H9 (cell line): Measurements from ENCODE around the gene SHC4. TPM values are rescaled to one million over a fixed set of nuclear protein-coding genes. Genes with fewer than 3 reads are reported as not detected.
A peak's percentile ranks its signal among the peaks of the same experiment; 100 is the strongest.

Source experiments
- DNase-seq: peaks from one replicate; pipeline ENCODE4 v3.0.0-alpha.2; 2017
- H2AFZ ChIP-seq: one replicate; pipeline ENCODE4 v1.6.1; 2013; ENCODE audit warnings: mild to moderate bottlenecking, low read length, control low read depth, moderate library complexity
- H2AK5ac ChIP-seq: 2 replicates; pipeline ENCODE4 v1.6.1; 2013; ENCODE audit warnings: low read length, control low read depth, mixed read lengths; ENCODE audit not compliant: insufficient read length
- H2BK120ac ChIP-seq: one replicate; pipeline ENCODE4 v1.6.1; 2013; ENCODE audit warnings: low read depth, mild to moderate bottlenecking, low read length, control low read depth, inconsistent platforms; ENCODE audit not compliant: poor library complexity, severe bottlenecking
- H2BK12ac ChIP-seq: 2 replicates; pipeline ENCODE4 v1.6.1; 2013; ENCODE audit warnings: low read length, control low read depth, mixed read lengths, low read depth; ENCODE audit not compliant: insufficient read length
- H2BK15ac ChIP-seq: 2 replicates; pipeline ENCODE4 v1.6.1; 2013; ENCODE audit warnings: low read depth, low read length, control low read depth
- H2BK20ac ChIP-seq: one replicate; pipeline ENCODE4 v1.6.1; 2013; ENCODE audit warnings: low read depth, mild to moderate bottlenecking, low read length, control low read depth, inconsistent platforms; ENCODE audit not compliant: poor library complexity, severe bottlenecking
- H2BK5ac ChIP-seq: 2 replicates; pipeline ENCODE4 v1.6.1; 2013; ENCODE audit warnings: low read length, control low read depth, mixed read lengths; ENCODE audit not compliant: insufficient read length
- H3K14ac ChIP-seq: 2 replicates; pipeline ENCODE4 v1.6.1; 2013; ENCODE audit warnings: low read length, control low read depth; ENCODE audit not compliant: insufficient read depth
- H3K18ac ChIP-seq: 2 replicates; pipeline ENCODE4 v1.6.1; 2013; ENCODE audit warnings: low read depth, mild to moderate bottlenecking, mixed read lengths, low read length, control low read depth; ENCODE audit not compliant: insufficient read length
- H3K23ac ChIP-seq: 2 replicates; pipeline ENCODE4 v1.6.1; 2013; ENCODE audit warnings: low read length, control low read depth, mixed read lengths, low read depth; ENCODE audit not compliant: insufficient read length
- H3K23me2 ChIP-seq: 2 replicates; pipeline ENCODE4 v1.6.1; 2013; ENCODE audit warnings: low read depth, mild to moderate bottlenecking, mixed read lengths, low read length, control low read depth; ENCODE audit not compliant: insufficient read length, poor library complexity, severe bottlenecking
- H3K27ac ChIP-seq: 2 replicates; pipeline ENCODE4 v1.5.1; 2013; ENCODE audit warnings: low read length, control low read depth, mixed read lengths, low read depth; ENCODE audit not compliant: insufficient read length
- H3K27me3 ChIP-seq: 2 replicates; pipeline ENCODE4 v1.6.1; 2013; ENCODE audit warnings: low read length, control low read depth, inconsistent platforms; ENCODE audit not compliant: insufficient read depth
- H3K4ac ChIP-seq: 2 replicates; pipeline ENCODE4 v1.6.1; 2013; ENCODE audit warnings: low read depth, mild to moderate bottlenecking, control low read depth, inconsistent platforms, low read length, moderate library complexity
- H3K4me1 ChIP-seq: 2 replicates; pipeline ENCODE4 v1.6.1; 2013; ENCODE audit warnings: low read length, control low read depth, inconsistent platforms; ENCODE audit not compliant: insufficient read depth
- H3K4me2 ChIP-seq: 2 replicates; pipeline ENCODE4 v1.6.1; 2013; ENCODE audit warnings: low read length, control low read depth, mixed read lengths; ENCODE audit not compliant: insufficient read length, insufficient read depth
- H3K56ac ChIP-seq: 2 replicates; pipeline ENCODE4 v1.6.1; 2013; ENCODE audit warnings: low read depth, mild to moderate bottlenecking, mixed read lengths, low read length, control low read depth; ENCODE audit not compliant: insufficient read length
- H3K79me1 ChIP-seq: 2 replicates; pipeline ENCODE4 v1.6.1; 2013; ENCODE audit warnings: low read depth, mild to moderate bottlenecking, moderate library complexity, low read length, control low read depth, inconsistent platforms; ENCODE audit not compliant: insufficient read depth, poor library complexity, severe bottlenecking
- H3K79me2 ChIP-seq: 2 replicates; pipeline ENCODE4 v1.6.1; 2013; ENCODE audit warnings: low read length, control low read depth, inconsistent platforms; ENCODE audit not compliant: insufficient read depth
- H3K9ac ChIP-seq: 2 replicates; pipeline ENCODE4 v1.6.1; 2013; ENCODE audit warnings: low read length, control low read depth, mixed read lengths; ENCODE audit not compliant: insufficient read length; ENCODE audit errors: extremely low read depth
- H3K9me3 ChIP-seq: one replicate; pipeline ENCODE4 v1.6.1; 2013; ENCODE audit warnings: low read depth, low read length, inconsistent platforms; ENCODE audit not compliant: control insufficient read depth
- H3T11ph ChIP-seq: one replicate; pipeline ENCODE4 v1.6.1; 2013; ENCODE audit warnings: mild to moderate bottlenecking, low read length, control low read depth, inconsistent platforms
- H4K20me1 ChIP-seq: one replicate; pipeline ENCODE4 v1.6.1; 2013; ENCODE audit not compliant: control insufficient read depth, insufficient read length, insufficient read depth
- H4K5ac ChIP-seq: 2 replicates; pipeline ENCODE4 v1.6.1; 2013; ENCODE audit warnings: low read depth, mild to moderate bottlenecking, mixed read lengths, low read length, control low read depth; ENCODE audit not compliant: insufficient read length
- H4K8ac ChIP-seq: replicated peaks from 2 replicates; pipeline ENCODE4 v1.6.1; 2013; ENCODE audit warnings: low read length, control low read depth, mixed read lengths, low read depth; ENCODE audit not compliant: insufficient read length
- H4K91ac ChIP-seq: 2 replicates; pipeline ENCODE4 v1.6.1; 2013; ENCODE audit warnings: low read depth, mild to moderate bottlenecking, moderate library complexity, mixed read lengths, low read length, control low read depth; ENCODE audit not compliant: insufficient read length
- H3K27ac Mint-ChIP-seq, 3 experiments: 2 replicates in 2 of 3; 3 replicates in 1 of 3; pipeline ENCODE4 v1.8.0; 2020 to 2021; ENCODE audit warnings: mixed read lengths in 3 of 3, mild to moderate bottlenecking in 1 of 3, moderate library complexity in 1 of 3
- H3K27me3 Mint-ChIP-seq: 2 replicates; pipeline ENCODE4 v1.8.0; 2021; ENCODE audit warnings: low read depth, mild to moderate bottlenecking, moderate library complexity, mixed read lengths
- H3K36me3 Mint-ChIP-seq, 3 experiments: 2 replicates in 2 of 3; 3 replicates in 1 of 3; pipeline ENCODE4 v1.8.0; 2020 to 2021; ENCODE audit warnings: low read depth in 3 of 3, mixed read lengths in 3 of 3; ENCODE audit not compliant: insufficient read depth in 1 of 3
- H3K4me1 Mint-ChIP-seq, 2 experiments: 2 replicates each; pipeline ENCODE4 v1.8.0; 2020; ENCODE audit warnings: mixed read lengths in 2 of 2
- H3K4me3 Mint-ChIP-seq, 2 experiments: 2 replicates in 1 of 2; 3 replicates in 1 of 2; pipeline ENCODE4 v1.8.0; 2020 to 2021; ENCODE audit warnings: mild to moderate bottlenecking in 2 of 2, mixed read lengths in 2 of 2, moderate library complexity in 1 of 2
- H3K9me3 Mint-ChIP-seq, 2 experiments: 2 replicates in 1 of 2; 3 replicates in 1 of 2; pipeline ENCODE4 v1.8.0; 2020; ENCODE audit warnings: mild to moderate bottlenecking in 2 of 2, mixed read lengths in 2 of 2, moderate library complexity in 1 of 2
- CTCF ChIP-seq: fragments of 200-600 bp; sonication (generic); conservative IDR thresholded peaks from 3 replicates; pipeline ENCODE4 v1.8.0; 2021; ENCODE audit warnings: antibody characterized with exemption, mild to moderate bottlenecking
- WGBS: extraction: QIAGEN DNeasy Blood & Tissue Kit; methylation state at CpG from one replicate; pipeline ENCODE4 v1.1.7; 2013; ENCODE audit warnings: missing lambda C conversion rate, low lambda C conversion rate, mixed read lengths; ENCODE audit not compliant: insufficient read length; ENCODE audit errors: extremely low coverage; 5-methylcytosine and 5-hydroxymethylcytosine counted together
- total RNA-seq: library from RNA; stranded (reverse); gene quantifications from 2 replicates; pipeline ENCODE4 v1.2.1, GENCODE V29; 2021

SHC4 gene
- total RNA-seq, 1 experiment from 2014 or later: 0.26 TPM

- H3K4me3 Mint-ChIP-seq: peak overlapping the region; percentile 65 to 71; a peak in 4 of 5 replicates
- peaks cover 20 to 21% of the 10 kb centered on the region in 2 experiments for H3K4me1 Mint-ChIP-seq
- Histone ChIP-seq H3K9ac (no peak overlapping the region), H3K18ac (peak overlapping the region; percentile 3), H3T11ph (no peak overlapping the region), H4K20me1 (no peaks in the 10 kb centered on the region), H2BK20ac (no peak overlapping the region), H3K79me1 (no peaks in the 10 kb centered on the region), H3K4me2 (peak overlapping the region; percentile 55), H3K23me2 (no peaks in the 10 kb centered on the region), H3K27ac (no peak overlapping the region), H3K4ac (no peak overlapping the region), H4K8ac (no peak overlapping the region), H4K5ac (no peak overlapping the region), H2BK120ac (no peak overlapping the region), H4K91ac (no peak overlapping the region), H2BK5ac (no peak overlapping the region), H2BK15ac (no peak overlapping the region; the same call in 1 of the 2 replicates), H2AK5ac (no peak overlapping the region), H3K9me3 (no peaks in the 10 kb centered on the region), H3K79me2 (no peaks in the 10 kb centered on the region), H3K14ac (peak overlapping the region; percentile 45), H2BK12ac (no peak overlapping the region), H3K4me1 (no peaks in the 10 kb centered on the region), H3K23ac (no peak overlapping the region), H2AFZ (no peak overlapping the region), H3K27me3 (no peaks in the 10 kb centered on the region), H3K56ac (no peak overlapping the region)
- no CpG with 5 or more reads among the region's 17 CpGs for WGBS
- H3K36me3 Mint-ChIP-seq: no peaks in the 10 kb centered on the region
- DNase-seq: no peak
- no peak overlapping the region for H3K27ac Mint-ChIP-seq
- peaks cover 7% of the 10 kb centered on the region for H3K27me3 Mint-ChIP-seq
- no peak for TF ChIP-seq CTCF
- no peaks in the 10 kb centered on the region for H3K9me3 Mint-ChIP-seq
Observed at GRCh38 chr15:48976444-48977088, 12.8 kb upstream of the SHC4 start.
